Stimulated activated CD8-positive, alpha-beta memory T cell treated with anti-CD3 and anti-CD28 coated beads, Interleukin-15, amount 100 ng/mL, for 1 hour (primary cell): Measurements from ENCODE around the gene COMMD3.
"Not testable (repeated sequence)": the region's sequence is repeated elsewhere in the genome, so short reads cannot be mapped to it uniquely, and the experiment has no call there.

ENCODE experiments used
- DNase-seq: peaks from one replicate; pipeline ENCODE4 v3.0.0-alpha.2; 2020; ENCODE audit warnings: low read depth

The COMMD3 gene

DNA sequence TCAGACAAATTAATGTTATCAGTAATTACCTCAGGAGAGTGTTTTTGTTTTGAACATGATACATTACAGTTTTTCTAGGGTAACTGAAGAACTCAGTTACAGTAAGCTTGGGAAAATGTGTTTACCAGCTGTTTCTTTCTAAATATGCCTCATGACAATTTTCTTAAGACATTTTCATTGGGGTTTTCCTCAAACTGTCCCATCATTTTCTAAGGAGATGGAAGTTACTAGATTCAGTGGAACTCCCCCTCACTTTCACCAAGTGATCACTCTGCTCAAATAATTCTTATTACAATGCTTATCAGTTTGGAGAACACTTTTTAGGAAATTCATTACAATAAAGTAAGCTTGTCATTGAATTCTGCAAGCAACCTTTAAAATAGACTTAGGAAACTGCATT is 22.7 kb downstream of the COMMD3 start:
- DNase-seq: no peak

DNA sequence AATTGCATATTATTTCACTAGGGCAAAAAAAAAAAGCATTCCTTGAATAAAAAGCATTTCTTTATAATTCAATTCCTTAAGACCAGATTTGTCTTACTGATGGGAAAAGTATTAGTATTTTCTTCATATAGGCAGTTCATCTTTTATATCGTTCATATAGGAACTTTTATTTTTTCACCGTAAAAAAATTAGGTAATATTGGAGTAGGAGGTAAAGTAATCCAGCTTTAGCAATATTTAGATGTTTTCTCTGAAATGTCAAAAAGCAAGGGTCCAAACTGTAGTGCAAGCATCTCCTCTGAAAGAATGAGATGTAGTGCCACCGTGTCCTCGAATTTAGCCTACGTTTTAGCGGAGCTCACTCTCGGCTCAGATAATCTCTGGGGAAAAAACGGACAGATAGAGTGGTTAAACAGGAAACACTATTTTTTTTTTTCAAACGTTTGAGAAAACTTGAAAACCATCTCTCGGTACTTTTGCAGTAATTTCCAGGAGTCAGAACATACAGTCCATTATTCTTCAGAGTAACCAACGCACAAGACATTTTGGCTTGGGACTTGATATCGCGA is 23.7 kb downstream of the COMMD3 start:
- no peak for DNase-seq

DNA sequence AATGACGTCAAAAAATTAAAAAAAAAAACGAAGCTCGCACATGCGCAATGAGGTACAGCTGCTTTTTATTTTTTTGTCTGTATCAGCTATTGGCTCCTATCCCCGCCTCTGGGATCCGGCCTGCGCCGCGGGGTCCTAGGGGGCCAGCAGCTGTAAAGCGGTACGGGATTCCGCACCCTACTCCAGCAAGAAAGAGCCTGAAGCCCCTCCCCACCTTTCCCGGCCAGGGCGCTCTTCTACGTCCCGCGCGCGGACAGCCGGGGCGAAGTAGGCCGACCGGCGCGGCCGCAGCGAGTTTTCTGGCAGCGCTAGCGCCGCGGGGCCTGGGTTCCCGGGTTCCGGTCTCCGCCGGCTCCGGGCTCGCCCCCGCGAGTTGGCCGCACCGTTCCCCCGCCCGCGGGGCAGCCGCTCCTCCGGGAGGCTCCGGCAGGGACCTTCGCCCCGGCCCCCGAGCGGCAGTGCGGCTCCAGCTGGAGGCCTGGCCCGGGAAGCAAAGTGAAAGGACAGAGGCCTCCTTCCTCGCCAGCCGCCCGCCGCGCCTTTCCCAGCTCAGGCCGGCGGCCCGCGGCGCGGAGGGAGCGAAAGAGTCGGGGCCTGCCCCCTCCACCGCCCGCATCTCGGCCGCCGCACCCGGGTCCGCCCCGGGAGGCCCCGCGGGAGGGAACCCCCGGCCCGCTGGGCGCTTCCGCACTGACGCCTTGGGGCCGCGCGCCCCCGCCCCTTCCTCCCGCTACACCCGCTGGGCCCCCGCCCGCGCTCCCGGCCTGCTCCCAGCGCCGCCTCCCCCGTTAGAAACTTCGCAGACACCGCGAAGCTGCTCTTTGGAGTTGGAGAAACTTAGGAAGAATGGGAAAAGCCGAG is 24.4 kb downstream of the COMMD3 start:
- DNase-seq: no peak

DNA sequence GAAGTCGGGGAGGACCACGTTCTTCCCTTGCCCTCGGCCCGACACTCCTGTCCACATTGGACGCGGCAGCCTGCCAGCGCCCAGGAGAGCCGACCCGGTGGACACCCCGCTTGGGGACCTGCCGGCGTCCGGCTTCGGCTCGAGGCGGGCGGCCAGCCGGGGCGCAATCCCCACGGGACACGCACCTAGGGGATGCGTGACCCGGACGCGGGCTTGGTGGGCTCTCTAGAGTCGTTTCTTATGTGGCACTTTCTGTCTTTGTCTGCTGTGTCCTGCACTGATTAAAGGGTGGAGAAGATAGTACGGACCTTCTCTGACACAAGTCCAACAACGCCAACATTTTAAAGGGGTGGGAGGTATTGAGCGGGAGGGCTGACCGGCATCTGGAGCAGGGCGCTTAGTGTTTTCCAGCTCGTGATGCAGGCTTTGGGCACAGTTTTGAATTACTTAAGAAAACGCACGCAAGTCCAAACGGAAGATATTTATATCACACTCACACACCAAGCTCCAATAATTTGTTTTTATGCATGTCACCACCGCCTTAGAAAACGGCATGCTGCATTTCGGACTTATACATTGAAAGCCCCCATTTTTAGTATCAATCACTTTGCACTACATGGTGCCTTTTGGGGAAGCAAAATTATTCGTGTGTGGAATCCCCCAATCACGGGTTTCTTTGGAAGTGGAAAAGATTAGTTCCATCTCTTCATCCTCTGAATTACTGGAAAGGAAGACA is 25.2 kb downstream of the COMMD3 start:
- DNase-seq: no peak

DNA sequence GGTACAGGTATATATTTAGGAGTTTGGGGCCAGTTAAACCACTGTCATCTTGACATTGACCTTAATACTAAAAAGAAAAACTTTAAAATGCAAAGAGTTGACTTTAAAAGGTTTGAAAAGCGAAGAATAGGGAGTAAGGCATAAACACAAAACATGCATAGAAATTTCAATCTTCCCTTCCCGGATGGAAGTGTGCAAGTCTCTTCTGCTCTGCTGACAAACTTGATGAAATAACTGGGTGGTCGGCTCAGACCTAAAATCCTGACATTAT is 25.7 kb downstream of the COMMD3 start:
- no peak for DNase-seq

DNA sequence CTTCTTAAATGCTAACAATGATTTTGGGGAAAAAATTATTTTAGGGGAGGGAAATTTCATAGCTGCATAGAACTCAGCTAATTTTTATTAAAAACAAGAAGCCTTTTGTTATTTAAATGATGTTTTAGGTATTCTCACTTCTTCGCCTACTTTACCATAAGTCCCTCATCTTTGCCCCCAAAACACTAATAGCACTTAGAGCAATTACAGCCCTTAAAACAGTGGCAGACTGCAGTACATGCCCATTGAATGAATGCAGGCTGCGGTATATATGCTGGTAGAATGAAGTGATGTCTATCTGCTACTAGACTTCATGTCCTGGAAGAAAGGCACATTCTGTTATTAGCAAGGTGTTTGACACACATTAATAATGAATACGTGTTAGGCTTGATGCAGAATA is 26.2 kb downstream of the COMMD3 start:
- DNase-seq: no peak

DNA sequence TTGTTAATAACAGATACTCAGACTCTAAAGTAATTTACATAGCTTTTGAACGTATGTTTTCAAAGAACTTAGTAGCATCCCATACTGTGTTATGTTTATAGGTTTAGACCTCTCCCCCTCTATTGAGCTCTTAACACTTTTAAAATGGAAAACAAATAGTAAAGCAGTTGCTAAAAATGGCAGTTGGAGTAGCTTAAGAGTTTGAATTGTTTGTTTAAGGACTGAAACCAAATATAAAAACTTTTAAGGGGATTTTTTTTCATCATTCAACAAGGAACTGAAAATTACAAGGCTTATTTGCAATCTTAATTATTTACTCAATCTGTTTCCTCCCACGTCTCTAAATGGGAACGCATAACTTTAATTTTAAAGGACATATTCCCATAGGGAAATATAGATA is 27.5 kb downstream of the COMMD3 start:
- no peak for DNase-seq

DNA sequence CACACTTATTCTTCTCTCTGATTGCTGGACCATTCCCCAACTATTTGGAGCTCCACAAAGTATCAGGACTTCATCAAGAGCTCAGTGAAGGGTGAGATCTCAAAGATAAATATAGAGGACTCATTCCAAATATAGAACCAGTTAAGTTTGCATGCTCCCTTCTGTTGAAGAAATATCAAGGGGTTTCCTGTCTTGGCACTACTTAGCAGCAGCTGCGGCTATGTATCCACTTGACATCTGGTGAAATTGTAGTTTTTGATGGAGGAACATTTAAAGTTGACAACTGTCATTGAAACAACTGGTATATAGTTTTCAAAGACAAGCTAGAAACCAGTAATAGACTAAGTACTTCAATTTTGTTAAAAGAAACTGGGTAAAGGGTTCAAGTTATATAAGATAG is 28.1 kb downstream of the COMMD3 start:
- DNase-seq: no peak

DNA sequence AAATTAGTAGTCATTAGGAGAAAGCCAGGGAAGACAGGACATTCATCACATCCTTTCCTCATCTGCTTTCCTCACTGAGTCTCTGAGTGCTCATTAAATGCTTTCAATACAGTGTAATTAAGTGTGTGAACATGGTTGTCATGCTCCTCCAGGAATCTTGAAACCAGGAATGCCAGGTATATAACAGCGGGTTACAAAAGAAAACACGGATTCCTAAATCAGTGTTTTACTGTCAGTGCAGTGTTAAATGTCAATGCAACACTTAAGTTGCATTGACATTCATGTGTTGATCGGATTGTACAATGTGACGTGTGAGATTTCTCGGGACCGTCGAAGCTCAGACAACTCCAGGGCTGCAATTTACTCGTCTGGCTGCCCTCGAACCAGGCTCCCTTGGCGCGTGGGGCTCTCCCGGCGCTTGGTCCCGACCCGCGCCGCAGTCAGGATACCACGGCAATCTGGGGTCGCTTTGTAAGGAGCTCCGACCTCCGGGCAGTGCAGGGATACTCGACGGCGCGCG is 28.7 kb downstream of the COMMD3 start:
- DNase-seq: no peak

DNA sequence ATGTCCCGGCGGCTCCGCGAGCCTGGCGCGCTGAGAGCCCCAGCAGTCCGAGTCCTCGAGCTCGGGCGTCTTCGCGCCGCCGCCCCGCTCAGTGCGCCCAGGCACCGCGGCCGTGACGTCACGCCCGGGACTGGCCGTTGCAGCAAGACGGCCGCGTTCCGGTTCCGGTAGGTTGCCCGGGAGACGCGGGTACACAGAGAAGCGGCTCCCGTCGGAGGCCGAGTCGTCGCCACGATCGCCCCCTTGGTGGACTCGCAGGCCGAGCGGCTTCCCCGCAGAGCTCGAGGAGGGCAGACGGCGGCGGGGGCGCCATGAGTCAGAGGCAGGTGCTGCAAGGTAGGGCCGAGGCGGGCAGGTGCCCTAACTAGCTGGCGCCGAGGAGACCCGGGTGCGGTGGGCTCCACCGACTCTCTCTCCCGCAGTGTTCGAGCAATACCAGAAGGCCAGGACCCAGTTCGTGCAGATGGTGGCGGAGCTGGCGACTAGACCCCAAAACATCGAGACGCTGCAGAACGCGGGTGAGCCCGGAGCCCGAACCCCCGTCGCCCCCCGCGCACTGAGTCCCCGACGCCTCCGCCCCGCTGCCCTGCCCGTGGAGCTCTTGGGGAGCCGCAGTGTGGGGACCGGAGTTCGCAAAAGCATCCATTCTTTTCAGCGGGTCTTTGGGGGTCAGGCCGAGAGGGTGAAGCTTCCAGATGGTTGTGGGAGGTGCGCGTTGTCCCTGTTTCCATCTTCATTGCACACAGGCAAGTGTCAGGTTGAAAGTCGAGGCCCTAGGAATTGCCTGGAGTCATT is 29.3 kb downstream of the COMMD3 start, which contains the start of gene SPAG6:
SPAG6 (plus strand) TSS at position 196 of the 795 bp plus-strand sequence; CDS start at position 312, 116 bp downstream.
- no peak for DNase-seq

DNA sequence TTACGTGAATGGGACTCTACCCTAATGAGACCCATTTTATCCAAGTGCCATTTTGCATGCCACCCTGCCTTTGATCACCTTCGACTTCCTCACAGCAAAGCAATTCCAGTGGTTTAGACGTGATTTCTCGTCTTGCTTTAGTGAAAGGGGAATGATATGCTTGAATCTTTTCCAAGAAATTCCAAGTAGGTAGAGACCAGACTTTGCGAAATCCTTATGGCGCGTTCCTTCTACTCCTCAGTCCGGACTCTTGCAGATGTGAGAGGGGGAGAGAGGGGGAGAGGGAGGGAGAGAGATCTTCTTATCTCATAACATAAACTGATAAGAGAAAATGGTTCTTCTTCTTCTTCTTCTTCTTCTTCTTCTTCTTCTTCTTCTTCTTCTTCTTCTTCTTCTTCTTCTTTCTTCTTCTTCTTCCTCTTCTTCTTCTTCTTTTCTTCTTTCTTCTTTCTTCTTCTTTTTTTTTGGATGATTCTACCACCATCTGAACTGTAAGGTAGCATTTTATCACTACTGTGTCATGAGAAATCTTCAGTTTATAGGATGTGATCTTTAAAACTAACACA is 30.0 kb downstream of the COMMD3 start:
- DNase-seq: no peak

DNA sequence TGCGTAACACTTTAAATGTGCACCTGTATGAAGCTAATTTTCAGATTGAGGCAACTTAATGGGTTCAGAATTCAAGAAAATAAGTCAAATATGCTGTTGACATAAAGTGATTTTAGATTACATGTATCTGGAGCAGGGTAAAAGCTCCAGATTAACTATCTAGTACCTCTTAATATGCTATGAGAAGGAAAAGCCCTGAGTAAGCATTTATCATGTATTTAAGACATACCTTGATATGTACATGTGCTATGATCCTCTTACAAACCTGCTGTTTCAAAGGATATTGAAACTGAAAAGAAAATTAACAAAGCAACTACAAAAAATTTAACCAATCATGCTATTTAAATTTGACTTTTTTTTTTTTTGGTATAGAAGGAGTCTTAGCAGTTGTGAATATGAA is 33.6 kb downstream of the COMMD3 start:
- no peak for DNase-seq

DNA sequence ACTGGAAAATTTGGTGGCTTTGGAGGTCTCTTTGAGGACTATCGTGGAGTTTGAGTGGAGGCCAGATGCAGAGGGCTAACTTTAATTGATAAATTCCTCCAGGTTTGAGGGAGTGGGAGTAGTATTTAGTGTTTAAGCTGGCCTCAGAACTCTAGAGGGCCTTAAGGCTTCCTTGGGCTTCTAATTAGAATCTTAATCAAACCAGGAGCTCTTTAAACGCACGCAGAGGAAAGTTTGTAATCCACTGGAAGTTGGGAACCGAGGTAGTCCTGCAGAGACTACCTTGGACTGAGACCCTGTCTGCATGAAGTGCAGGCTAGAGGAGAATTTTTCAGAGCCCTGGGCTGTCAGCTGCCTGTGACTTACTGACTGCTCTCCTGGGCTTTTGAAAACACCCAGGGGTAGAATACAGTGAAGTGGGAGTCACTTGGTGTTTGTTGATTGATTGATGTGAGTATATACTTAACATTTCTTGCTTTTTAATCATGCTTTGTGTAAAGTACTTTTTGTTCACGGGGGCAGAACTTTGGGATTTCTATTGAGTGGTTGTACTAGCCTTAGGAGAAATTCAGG is 35.0 kb downstream of the COMMD3 start:
- no peak for DNase-seq

DNA sequence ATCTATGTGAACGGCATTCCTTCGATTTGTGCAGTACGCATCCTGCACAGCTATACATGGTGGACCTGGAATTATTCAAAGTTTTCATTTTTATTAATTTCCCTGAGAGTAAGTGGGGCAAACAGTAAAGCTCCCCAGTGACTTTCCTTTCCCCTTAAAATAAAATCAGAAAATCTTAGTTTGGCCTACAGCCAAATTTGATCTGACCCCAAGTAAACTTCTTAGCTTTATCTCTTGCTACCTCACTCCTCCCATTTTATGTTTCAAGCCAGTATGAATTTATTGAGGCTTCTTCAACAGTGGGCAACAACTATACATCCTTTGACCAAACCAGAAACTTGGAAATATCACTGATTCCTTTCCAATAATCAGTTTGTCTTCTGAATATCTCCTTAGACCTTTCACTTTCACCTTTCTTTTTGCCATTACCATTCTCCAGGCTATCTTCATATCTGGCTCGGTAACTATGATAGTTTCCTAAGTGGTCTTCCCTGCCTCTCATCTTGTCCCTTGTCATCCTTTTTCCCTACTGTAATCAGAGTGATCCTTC is 40.2 kb downstream of the COMMD3 start:
- DNase-seq: no peak

DNA sequence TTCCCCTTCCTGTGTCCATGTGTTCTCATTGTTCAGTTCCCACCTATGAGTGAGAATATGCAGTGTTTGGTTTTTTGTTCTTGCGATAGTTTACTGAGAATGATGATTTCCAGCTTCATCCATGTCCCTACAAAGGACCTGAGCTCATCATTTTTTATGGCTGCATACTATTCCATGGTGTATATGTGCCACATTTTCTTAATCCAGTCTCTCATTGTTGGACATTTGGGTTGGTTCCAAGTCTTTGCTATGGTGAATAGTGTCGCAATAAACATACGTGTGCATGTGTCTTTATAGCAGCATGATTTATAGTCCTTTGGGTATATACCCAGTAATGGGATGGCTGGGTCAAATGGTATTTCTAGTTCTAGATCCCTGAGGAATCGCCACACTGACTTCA is 41.6 kb downstream of the COMMD3 start:
- DNase-seq: not testable (repeated sequence)

DNA sequence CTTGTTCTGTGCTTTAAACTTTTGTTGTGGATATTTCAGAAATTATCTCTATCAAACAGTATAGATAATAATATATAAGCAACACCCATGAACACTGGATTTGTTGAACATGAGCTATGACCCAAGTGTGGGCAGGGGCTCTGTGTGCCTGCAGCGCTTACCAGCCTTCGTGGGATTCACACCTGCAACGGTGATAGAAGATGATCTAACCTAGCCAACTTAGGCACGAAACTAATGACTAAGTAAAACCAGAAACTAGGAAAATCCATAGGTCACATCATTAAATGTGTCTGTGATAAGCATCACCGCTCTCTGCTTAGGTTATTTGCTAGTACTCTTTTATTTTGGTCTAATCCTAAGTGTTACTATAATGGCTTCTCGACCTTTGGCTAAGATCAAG is 47.1 kb downstream of the COMMD3 start:
- no peak for DNase-seq

DNA sequence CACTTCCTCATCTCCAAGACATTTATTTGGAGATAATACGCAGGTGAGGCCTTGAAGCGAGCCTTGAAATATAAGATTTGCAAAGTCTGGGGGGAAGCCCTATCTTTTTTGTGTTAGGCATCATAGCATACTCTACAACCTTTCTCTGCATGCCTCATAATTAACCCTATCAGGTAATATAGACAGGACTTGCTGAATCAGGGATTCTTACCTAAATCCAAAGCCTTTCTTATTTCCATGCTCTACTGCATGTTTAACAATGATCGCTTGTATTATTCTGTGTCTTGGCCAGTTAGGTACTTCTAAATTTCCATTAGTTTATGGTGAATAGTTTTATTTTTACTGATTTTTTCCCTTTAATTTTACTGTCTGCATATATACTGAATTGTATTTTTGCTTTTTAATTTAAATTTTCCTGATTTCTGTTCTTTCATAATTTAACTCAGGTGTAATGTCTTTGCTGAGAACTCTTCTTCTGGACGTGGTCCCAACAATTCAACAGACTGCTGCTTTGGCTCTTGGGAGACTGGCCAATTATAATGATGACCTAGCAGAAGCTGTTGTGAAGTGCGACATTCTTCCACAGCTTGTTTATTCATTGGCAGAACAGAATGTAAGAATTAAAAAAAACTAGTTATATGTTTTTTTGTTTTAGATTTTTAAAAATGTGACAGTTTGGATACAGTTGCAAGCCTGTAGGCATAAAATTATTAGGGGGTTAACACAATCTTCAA is 48.4 kb downstream of the COMMD3 start:
- no peak for DNase-seq

DNA sequence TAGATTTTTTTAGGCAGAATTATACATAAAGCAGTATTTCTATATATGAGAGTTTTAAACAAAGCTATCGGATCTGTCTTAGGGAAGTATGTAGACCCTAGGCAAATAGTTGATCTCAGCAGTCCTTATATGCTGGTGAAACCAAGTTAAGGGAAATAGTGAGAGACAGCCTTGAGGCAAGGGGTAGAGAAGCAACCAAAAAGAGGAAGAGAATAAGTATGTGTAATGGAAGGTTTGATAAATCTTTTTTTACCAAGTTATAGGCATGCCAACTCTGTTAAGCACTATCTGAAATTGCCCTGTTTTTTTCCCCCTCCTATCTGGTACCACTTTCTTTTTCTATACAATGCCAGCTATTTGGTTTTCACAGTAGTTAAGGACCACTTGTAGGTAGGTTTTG is 49.0 kb downstream of the COMMD3 start:
- DNase-seq: no peak

DNA sequence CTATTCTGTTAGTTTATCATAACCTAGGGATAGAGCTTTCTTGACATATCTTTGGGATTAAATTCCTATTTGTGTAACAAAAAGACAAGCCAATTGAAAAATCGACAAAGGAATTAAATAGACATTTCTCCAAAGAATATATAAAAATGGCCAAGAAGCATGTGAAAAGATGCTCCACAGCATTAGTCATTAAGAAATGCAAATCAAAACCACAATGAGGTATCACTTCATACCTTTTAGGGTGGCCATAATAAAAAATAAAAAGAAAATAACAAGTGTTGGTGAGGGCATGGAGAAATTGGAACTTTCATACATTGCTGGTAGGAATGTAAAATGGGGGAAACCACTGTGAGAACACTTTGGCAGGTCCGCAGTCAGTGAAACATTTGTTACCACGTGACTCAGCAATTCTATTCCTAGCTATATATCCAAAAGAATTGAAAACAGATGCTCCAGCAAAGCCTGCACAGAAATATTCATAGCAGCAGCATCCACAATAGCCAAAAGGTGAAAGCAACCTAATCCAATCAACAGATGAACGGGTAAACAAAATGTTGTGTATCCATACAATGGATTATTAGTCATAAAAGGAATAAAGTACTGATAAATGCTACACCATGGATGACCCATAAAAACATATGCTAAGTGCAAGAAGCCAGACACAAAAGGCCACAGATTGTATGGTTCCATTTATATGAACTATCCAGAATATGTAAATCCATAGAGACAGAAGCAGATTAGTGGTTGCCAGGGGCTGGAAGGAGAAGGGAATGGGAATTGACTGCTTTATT is 49.7 kb downstream of the COMMD3 start:
- DNase-seq: no peak

DNA sequence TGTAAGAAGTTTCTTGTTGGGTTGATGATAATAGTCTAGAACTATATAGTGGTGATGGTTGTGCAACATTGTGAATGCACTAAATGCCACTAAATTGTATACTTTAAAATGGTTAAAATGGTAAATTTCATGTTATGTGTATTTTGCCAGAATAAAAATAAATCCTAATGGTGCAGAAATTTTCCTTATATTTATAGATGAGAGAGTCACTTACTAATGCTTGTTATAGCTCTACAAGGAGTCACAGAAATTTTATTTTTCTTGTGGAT is 50.2 kb downstream of the COMMD3 start:
- no peak for DNase-seq
